ENCODE results near the gene ASCC2.
A peak's percentile ranks its signal among the peaks of the same experiment; 100 is the strongest.
"Not testable (repeated sequence)": the region's sequence is repeated elsewhere in the genome, so short reads cannot be mapped to it uniquely, and the experiment has no call there.

ASCC2 gene, protein sequence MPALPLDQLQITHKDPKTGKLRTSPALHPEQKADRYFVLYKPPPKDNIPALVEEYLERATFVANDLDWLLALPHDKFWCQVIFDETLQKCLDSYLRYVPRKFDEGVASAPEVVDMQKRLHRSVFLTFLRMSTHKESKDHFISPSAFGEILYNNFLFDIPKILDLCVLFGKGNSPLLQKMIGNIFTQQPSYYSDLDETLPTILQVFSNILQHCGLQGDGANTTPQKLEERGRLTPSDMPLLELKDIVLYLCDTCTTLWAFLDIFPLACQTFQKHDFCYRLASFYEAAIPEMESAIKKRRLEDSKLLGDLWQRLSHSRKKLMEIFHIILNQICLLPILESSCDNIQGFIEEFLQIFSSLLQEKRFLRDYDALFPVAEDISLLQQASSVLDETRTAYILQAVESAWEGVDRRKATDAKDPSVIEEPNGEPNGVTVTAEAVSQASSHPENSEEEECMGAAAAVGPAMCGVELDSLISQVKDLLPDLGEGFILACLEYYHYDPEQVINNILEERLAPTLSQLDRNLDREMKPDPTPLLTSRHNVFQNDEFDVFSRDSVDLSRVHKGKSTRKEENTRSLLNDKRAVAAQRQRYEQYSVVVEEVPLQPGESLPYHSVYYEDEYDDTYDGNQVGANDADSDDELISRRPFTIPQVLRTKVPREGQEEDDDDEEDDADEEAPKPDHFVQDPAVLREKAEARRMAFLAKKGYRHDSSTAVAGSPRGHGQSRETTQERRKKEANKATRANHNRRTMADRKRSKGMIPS

DNA sequence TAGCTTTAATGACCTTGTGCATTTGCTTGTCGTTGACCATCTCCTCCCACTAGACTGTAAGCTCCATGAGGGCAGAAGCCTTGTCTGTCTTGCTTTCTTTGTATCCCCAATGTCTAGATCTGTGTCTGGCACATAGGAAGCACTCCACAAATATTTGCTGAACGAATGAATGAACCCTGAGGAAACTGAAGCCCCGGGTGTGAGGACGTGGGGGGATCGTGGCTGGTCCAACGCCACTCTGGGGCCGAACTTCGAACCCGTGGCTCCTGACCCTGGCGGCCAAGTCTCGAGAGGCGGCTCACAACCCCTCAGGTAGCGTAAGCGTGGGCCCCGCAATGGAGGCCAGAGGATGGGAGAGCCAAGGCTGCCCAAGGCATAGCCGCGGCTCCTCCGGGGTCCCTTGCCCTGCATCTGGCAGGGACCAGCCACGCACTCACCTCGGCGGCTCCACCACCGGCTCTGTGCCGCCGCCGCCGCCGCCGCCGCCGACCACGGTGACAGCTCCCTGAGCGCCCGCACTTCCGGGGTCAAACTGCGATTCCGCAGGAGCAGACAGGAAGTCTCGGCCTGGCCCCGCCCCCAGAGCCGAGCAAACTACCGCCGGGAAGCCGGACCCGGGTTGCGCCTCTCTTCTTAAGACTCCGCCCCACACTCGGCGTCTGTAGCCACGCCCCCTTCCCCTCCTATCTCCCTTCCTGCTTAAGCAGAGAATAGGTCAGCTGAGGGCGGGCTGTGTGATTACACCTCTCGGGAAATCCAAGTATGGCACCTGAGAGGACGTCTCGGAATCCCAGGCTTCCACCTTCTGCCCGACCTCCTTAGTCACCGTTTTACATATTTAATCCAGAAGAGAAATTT lies at the start of gene ASCC2:
TSS of gene ASCC2 (minus strand) at position 534 of the 858 bp plus-strand sequence. CDS start 5,949 bp downstream, outside the sequence.
- peak; percentile 100 for DNase-seq

DNA sequence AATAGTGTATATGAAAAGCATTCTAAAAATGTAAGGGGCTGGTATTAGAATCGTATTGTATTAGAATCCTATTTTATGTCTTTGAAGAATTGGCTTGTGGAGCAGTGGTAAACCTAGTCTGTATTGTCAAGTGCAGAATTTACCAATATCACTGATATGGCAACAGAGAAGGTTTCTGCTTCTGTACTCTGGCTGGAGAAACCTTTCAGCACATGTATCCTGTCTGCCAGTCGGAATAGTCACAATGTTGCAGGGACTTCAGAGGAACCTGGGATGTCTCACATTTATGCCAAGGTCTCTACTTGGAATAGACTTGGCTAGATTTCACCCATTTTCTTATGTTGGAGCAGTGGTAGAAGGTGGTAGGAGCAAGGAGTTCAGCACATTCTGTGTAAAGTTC lies 49.3 kb upstream of the ASCC2 start:
- peak; percentile 14 for DNase-seq

DNA sequence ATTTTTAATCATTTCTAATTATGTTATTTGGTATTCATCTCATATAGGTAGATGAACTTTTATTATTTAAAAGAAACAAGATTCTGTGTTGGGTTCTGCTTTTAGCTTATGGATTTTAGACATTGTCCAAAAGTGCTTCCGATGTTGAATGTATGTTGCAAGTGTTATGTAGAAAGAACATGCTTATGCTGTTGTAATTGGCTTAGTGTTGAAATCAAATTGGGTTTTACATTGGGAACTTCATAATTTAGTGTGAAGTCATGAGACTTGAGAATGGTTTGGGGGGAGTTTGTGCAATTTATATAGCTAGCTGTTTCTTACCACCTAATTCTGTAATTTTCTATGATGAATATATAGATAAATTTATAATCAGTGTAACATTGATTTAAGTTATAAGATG lies 48.5 kb upstream of the ASCC2 start:
- DNase-seq: no peak

- DNase-seq: no peak
These were observed 47.5 kb upstream of the ASCC2 start for GRCh38 chr22:29885610-29886009.

DNA sequence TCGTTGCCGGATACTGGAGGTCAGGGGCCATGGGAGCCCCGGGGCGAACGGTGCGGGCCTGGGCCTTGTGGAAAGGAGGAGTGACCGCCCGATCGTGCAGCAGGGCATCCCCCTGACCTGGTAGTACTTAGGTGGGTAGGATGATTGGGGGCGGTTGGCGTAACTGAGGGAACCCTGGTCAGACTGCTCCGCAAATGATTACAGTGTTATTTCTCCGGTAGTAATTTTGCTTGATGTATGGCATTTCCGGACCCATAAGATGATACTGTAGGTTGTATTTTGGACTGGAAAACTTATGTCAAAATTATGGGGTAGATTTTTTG lies 45.7 kb upstream of the ASCC2 start:
- no peak for DNase-seq

DNA sequence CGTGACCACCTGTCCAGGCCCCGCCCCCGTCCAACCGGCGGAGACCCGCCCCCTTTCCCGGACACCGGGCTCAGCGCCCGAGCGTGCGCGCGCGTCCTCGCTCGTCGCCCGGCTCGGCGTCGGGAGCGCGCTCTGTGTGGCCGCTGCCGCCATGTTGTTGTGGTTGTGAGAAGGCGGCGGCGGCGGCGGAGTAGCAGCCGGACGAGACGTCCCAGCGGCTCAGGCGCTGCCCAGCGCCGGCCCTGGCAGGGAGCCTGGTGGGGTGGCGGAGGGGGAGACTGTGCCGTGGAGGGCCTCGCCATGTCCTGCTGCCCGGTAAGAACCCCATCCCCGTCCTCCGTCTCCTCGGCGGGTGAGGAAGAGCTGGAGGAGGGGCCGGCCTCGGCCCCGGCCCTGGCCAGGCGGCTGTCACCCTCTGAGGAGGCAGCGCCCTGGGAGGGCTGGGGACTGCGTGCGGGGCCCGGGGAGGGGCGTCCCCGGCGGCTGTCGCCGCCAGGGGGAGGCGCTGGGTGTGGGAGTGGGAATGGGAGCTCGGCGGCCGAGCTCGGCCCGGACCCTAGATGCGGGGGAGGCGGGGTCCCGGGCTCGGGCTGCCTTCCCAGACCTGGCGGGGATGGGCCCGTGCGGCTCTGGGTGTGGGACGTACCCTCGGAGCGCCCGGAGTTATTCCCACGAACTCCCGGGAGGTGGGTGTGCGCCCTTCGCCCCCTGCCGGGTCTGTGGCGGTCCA lies 45.1 kb upstream of the ASCC2 start, which contains the start of gene MTMR3:
TSS of gene MTMR3 (plus strand) at position 130 of the 730 bp plus-strand sequence. CDS start 87,886 bp downstream, outside the sequence.
- peak; percentile 97 for DNase-seq

- DNase-seq: no peak
These were observed 44.6 kb upstream of the ASCC2 start for GRCh38 chr22:29882716-29883044.

GRCh38 chr22:29879753-29880152 lies 41.7 kb upstream of the ASCC2 start:
- peak; percentile 16 for DNase-seq

GRCh38 chr22:29877620-29878019 lies 39.5 kb upstream of the ASCC2 start:
- peak; percentile 14 for DNase-seq

DNA sequence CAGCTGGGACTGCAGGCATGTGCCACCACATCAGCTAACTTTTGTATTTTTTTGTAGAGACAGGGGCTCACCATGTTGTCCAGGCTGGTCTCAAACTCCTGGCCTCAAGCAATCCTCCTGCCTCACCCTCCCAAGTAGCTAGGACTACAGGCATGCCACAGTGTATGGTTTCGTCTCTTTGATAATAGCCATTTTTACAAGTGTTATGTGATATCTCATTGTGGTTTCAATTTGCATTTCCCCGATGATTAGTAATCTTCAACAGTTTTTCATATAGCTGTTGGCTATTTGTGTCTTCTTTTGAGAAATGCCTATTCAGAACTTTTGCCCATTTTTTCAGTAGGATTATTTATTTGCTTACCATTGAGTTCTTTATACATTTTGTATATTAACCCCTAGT lies 35.9 kb upstream of the ASCC2 start:
- DNase-seq: no peak

DNA sequence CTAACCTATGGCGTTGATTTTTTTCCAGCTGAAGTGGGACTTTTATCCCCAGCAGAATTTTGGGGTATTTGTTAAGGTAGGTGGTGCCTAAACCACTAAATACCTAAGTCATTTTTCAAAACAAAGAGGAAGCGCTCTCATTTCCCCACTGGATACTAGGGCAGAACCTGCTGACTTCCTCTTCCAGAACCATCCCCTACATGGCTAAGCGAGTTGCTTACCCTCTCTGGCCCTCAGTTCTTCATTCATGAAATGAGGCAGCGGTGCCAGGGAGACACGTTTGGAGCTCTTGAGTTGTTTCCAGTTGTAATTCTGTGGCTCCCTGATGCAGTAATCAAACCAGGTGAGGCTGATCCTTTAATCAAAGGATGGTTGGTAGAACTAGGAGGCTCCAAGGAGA lies 34.9 kb upstream of the ASCC2 start:
- DNase-seq: no peak

DNA sequence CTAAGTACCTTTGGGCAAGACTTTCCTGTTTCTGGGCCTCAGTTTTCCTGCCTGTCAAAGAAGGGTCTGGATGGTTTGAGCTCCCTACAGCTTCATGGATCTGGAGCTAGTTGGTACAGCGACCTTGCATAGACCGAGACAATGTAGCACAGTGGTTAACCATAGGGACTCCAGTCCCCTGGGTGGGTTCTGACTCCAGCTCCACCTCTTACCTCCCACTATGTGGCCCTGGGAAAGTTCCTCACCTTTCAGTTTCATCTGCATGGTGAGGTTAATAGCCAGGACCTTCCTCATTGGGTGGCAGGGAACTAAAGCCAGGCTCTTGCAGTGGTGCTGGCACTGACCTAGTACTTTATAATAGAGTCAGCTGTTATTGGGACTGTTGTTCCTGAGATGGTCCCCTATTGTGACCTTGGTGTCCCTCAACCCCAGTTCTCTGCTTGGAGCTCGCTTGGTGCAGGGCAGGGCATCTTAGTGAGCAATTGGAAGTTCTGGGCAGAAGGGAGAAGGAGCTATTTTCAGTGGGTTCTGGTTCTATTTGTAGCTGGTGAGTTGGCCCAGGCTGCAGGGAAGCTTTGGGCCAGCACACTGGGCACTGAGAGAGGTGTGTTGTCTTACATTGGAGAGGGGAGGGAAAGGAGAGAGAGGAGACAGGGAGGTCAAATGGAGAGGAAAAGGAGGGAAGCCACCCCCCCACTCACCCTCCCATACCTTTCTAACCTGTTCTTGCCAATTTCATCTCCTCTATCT lies 34.2 kb upstream of the ASCC2 start:
- peak; percentile 87 for DNase-seq

DNA sequence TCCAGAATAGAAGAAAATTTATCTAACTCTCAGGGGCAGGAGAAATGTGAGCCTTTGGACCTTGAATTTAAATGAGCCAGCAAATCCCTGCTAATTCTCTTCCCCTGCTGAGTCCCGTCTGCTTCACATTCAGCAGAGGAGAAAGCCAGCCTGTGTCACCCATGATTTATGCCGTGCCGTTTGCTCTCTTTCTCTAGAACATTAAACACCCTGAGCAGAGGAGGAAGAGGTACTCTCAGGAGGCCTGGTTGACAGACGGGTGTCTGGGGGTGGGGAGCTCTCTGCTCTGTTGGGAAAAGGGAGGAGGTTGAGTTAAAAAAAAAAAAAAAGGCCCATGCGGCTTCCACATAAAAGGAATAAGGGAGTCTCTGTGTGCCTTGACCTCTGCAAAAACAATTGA lies 33.6 kb upstream of the ASCC2 start:
- DNase-seq: peak; percentile 99

GRCh38 chr22:29870574-29870973 lies 32.5 kb upstream of the ASCC2 start:
- no peak for DNase-seq

DNA sequence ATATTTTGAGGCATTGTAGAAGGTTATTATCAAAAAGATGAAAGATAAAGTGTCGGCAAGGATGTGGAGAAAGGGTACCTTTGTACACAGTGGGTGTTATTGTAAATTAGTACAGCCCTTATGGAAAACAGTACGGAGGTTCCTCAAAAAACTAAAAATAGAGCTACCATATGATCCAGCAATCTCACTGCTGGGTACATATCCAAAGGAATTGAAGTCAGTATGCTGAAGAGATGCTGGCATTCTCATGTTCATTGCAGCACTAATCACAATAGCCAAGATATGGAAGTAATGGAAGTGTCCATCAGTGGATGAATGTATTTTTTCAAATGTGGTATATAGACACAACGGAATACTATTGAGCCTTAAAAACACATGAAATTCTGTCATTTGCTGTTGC lies 29.8 kb upstream of the ASCC2 start:
- DNase-seq: no peak

DNA sequence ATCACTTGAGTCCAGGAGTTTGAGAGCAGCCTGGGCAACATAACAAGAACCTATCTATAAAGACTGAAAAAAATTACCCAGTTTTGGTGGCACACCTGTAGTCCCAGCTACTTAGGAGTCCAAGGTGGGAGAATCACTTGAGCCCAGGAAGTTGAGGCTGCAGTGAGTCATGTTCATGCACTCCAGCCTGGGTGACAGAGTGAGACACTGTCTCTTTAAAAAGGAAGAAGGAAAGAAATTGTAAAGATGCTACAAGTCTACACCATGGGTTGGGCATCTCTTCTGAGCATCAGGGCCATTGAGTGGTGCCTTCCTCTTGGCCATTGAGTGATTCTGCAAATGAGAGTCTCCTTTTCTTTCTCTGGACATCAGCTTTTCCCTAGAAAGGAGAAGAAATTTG lies 29.2 kb upstream of the ASCC2 start:
- DNase-seq: no peak

DNA sequence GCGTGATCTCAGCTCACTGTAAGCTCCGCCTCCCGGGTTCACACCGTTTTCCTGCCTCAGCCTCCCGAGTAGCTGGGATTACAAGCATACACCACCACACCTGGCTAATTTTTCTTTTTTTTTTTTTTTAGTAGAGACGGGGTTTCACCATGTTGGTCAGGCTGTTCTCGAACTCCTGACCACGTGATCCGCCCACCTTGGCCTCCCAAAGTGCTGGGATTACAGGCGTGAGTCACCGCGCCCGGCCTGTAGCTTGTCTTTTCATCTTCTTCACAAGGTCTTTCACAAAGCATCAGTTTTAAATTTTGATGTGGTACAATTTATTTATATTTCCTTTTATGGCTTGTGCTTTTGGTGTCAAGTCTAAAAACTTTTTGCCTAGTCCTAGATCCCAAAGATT lies 27.5 kb upstream of the ASCC2 start:
- not testable (repeated sequence) for DNase-seq

GRCh38 chr22:29861672-29862297 lies 23.7 kb upstream of the ASCC2 start:
- DNase-seq: no peak

GRCh38 chr22:29860006-29860766 lies 22.1 kb upstream of the ASCC2 start:
- no peak for DNase-seq

DNA sequence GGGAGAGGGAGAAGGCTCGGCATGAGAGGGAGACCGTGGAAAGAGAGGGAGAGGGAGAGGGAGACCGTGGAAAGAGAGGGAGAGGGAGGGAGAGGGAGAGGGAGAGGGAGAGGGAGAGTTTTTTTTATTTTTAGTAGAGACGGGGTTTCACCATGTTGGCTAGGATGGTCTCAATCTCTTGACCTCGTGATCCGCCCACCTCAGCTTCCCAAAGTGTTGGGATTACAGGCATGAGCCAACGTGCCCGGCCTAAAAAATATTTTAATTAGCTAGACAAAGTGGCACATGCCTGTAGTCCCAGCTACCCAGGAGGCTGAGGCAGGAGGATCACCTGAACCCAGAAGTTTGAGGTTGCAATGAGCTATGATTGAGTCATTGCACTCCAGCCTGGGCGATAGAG lies 21.0 kb upstream of the ASCC2 start:
- DNase-seq: not testable (repeated sequence)

DNA sequence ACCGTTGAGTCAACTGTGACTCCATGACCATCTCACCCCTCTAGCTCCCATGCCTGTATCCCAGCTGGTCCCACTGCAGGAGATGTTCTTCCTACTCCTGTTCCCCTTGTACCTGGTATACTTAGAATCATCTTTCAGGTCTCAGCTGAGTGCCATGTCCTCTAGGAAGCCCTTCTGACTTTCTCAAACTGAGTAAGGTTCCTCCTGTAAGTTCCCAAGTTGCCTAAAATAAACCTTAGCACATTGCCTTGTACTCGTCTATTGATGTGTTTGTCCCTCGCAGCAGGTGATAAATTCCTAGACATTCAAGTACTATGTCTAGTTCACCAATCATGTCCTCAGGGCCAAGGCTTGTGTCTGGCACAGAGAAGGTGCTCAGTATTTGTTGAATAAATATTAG lies 18.4 kb upstream of the ASCC2 start:
- no peak for DNase-seq

All from NCI-H69 (cell line).